ENCODE measurements around the gene DNM2.

DNM2 gene

DNA sequence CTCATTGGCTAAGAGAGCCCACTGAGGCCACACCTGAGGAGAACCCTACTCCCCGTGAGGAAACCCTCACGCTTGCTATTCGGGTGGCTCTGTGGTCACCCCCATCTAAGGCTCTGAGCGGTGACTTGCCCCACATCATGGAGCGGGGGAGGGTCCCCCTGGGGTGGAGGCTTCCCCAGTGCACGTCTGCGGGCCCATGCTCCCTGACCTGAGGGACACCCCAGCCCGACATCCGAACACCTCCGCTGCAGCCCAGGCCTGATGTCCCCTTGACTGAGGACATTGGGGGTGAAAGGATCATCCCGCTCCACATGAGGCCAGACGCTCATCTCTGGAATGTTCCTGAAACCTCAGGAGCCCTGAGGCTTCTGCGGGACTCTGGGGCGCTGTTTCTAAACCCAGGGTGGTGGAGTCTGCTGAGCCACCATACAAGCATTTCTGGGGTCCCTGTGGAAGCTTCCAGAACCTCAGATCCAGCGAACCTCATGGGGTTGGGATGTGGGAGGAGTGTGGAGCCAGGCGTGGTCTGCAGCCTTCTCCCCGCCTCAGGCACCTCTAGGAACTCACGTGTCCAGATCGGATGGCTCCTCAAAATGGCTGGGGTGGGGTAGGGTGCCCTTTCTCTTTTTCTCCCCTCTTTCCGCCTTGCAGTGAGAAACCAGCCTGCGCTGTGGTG lies 98.2 kb downstream of the DNM2 start:
- DNase-seq (ENCODE audit: low read depth): no peak

DNA sequence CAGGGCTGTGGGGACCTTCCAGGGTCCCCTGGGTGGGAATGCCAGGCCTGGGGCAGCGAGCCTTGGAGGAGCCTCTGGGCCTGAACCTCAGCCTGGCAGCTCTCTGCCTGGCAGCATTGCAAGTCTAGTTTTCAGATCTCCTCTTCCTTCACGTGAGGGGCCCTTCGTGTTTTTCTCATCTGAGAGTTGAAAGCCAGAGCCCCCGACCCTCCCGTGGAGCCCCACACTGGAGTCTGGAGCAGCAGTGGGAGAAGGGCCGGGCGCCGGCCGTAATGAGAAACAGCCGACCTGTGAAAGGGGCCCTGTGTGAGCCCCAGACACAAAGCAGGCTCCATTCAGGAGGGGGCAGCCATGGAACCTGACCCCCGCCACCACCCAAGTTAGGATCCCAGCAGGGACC lies 98.8 kb downstream of the DNM2 start:
- no peak for DNase-seq (ENCODE audit: low read depth)

DNA sequence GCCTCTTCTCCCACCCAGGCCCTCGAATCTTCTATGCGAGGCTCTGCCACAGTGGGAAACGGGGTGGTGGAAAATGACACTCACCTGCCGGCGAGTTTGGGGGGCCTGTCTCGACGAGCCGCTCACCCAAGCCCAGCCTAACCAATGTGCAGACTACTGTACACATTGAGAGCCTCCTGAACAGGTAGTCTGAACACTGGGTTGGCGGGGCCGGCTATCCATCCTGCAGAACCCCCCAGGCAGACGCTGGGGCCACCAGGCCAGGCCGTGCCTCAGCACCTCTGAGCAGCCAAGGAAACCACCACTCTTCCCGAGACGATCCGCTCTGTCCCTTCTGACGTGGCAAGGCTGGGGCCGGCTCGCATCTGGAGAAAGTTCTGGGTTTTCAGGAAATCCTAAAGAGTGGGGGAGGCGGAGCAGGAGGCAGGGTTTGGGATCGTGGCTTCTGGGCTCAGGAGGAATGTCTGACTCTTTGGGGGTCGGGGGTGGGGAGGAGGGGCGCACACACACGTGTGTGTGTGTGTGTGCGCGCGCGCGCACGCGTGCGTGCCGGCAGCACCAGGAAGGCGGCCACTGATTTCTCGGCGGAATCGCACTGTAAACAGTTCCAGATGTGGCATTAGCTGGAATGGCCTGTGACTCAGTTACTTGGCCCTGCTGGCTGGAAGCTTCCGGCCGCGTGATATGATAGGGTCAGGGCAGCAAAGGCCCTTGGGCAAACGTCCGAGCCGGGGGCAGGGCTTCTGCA lies 99.6 kb downstream of the DNM2 start:
- no peak for DNase-seq (ENCODE audit: low read depth)

DNA sequence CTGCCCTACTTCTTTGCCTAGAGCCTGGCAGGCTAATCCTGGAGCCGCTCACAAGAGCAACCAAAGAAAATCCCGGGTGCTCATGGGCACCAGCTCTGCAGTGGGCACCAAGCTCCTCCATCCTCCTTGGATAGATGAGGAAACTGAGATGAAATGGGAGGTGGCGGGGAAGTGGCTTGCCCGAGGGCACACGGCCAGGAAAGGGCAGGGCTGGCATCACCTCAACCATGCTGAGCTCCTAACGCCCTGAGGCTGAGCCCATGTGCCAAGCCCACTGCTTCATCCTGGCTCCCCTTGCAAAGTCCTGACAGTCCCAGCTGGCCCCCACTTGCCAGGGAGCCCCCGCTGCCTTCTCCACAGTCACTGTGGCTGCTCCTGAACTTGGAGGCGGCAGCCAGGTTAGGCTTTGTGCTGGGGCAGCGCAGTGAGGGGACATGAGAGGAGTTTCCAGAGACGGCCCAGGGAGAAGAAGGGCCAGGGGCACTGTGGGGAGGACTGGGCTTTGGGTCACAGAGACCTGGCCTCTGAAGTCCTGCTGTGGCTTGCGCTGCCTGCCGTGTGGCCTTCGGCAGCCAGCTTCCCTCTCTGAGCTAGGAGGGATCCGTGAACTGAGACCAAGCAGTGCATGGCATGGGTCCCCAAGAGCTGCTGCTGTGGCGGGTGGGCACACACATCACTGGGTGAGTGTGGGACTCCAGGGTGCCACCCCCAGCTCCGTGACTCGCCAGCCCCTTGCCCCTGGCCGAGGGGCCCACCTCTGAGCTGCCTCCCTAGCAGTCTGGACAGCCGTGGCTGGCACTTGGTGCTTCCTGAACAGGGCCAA lies 100.6 kb downstream of the DNM2 start:
- no peak for DNase-seq (ENCODE audit: low read depth)

DNA sequence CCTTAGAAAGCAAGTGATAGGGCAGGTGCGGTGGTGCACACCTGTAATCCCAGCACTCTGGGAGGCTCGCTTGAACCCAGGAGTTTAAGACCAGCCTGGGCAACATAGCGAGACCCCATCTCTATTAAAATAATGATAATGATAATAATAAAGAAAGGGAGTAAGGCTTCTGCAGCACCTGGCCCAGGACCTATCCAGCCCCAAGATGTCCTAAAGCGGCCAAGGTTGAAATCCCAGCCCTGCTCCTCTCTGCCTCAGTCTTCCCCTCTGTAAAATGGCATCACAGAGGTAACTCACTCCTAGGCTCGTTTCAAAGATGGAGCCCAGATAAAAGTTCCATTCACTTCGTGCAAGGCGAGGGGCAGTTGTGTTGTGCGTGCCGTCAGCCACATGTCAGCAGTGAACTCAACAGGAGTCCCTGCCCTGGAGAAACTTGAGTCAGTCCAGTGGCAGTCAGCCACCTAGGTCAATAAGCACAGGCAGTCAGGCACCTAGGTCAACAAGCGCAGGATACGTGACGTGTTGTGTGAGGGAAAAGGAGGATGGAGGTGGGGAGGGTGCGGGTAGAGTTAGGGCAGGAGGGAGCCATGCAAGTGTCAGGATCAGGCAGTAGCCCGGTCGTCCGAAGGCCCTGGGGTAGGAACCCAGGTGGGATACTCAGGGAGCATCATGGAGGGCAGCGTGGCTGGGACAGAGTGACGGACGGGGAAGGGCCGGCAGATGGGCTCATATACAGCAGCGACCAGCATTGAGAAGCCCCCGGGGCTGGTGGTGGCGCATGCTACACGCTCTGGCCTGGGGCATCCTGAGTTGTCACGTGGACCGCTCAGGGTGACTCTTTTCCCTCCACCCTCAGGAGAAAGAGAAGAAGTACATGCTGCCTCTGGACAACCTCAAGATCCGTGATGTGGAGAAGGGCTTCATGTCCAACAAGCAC lies 101.5 kb downstream of the DNM2 start:
- no peak for DNase-seq (ENCODE audit: low read depth)

DNA sequence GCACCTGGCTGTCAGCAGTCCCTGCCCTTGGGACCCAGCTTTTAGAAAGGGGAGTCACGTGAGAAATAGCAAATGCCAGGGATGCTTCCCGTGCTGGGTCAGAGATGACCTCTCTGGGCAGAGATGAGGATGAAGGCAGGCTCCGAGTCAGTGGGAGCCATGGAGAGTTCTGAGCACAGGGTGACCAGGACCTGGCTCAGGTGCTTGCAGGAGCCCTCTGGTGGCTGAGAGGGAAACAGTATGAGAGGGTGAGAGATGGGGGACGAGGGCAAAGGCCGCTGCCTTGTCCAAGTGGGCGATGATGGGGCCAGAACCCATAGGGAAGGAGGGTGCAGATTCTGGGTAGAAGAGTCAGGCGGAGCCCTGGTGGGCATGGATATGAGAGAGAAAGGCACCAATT lies 102.3 kb downstream of the DNM2 start:
- DNase-seq (ENCODE audit: low read depth): no peak

DNA sequence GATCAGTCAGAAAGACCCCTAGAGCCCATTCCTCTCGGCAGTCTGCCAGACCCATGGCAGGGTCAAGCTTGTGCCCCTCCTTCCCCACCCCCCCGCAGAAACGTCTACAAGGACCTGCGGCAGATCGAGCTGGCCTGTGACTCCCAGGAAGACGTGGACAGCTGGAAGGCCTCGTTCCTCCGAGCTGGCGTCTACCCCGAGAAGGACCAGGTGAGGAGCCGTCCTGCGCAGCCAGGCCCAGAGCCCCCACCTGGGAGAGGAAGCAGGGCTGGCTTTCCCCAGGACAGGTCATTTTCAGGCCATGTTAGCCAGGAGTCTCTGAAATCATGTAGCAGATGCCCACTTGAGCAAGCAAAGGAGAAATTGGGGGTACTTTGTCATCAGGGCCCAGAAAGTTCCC lies 105.8 kb downstream of the DNM2 start:
- DNase-seq (ENCODE audit: low read depth): no peak

DNA sequence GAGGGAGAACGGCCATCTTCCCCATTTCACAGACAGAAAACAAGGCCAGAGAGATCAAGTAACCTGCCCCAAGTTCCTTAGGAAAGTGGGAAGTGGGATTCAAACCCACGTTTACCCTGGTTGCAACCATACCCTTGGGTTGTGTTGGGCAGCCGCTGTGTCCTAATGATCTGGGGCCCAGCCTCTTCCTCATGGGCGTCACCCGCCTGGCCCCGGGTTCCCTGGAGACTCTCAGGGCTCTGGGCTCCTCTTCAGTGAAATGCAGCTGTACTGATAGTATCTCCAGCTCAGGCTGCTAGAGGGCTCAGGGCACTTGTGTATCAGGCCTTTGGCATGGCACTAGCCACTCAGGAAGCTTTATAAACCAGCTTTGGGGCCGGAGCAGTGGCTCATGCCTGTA lies 108.4 kb downstream of the DNM2 start:
- DNase-seq (ENCODE audit: low read depth): no peak

DNA sequence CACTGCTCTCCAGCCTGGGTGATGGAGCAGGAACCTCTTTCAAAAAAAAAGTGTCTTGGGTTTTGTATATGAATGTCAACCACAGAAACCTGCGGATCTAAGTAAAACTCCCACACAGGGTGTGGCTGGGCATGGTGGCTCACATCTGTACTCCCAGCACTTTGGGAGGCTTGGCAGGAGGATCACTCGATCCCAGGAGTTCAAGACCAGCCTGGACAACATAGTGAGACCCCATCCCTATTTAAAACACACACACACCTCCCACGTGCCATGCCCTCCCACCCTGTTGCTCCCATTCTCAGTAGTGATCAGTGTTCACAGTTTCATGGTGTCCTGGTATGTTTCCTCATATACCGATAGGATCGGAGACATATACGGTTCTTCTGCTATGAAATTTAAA lies 109.0 kb downstream of the DNM2 start:
- no peak for DNase-seq (ENCODE audit: low read depth)

DNA sequence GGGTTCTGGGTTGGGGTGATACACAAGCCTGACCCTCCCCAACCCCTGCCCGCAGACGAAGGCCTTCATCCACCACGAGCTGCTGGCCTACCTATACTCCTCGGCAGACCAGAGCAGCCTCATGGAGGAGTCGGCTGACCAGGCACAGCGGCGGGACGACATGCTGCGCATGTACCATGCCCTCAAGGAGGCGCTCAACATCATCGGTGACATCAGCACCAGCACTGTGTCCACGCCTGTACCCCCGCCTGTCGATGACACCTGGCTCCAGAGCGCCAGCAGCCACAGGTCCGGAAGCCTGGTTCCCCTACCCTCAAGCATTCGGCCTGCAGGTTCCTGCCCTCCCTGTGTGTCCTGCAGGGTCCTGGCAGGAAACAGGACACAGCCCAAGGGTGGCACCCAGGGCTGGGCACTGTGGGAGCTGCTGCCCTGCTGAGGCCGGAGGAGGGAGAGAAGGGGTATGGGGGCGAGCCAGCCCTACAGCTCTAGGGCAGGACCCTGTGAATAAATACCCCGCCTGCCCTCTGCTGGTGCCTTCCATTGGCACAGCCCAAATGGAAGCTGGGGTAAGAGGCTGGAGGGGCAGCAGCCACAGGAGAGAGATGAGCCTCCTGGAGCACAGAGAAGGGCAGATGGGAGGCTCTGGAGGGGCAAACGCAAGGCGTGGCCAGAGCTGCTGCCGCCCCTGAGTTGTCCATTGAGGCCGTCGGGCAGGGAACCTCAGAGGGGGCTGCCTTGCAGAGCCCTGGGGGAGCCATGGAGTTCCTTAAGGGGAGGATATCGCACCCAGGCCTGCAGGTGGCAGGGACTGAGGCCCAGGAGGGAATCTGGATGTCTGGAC lies 111.3 kb downstream of the DNM2 start:
- DNase-seq (ENCODE audit: low read depth): no peak

DNA sequence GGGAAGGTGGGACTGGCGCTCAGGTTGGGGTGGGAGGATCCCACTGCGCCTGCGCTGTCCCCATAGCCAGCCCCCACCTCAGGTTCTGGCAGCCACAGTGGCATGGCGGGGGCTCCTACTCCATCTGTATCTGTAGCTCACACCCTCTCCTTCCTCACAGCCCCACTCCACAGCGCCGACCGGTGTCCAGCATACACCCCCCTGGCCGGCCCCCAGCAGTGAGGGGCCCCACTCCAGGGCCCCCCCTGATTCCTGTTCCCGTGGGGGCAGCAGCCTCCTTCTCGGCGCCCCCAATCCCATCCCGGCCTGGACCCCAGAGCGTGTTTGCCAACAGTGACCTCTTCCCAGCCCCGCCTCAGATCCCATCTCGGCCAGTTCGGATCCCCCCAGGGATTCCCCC lies 112.1 kb downstream of the DNM2 start:
- DNase-seq (ENCODE audit: low read depth): no peak

DNA sequence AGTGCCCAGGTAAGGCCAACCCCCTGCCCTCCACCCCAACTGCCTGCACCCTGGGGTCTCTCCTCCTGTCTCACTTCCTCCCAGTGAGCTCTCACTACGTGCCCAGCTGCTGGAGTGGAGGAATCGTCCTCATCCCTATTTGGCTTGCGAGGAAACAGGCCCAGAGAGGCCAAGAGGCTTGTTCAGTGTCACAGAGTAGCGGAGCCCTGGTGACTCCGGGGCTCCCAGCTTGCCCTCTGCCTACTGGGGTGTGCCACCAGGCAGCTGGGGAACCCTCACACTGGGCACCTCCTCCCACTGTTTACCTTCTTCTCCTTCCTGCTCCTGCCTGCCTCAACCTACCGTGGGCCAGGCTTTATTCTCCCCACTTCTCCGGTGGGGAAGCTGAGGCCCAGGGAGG lies 112.5 kb downstream of the DNM2 start:
- DNase-seq (ENCODE audit: low read depth): no peak

DNA sequence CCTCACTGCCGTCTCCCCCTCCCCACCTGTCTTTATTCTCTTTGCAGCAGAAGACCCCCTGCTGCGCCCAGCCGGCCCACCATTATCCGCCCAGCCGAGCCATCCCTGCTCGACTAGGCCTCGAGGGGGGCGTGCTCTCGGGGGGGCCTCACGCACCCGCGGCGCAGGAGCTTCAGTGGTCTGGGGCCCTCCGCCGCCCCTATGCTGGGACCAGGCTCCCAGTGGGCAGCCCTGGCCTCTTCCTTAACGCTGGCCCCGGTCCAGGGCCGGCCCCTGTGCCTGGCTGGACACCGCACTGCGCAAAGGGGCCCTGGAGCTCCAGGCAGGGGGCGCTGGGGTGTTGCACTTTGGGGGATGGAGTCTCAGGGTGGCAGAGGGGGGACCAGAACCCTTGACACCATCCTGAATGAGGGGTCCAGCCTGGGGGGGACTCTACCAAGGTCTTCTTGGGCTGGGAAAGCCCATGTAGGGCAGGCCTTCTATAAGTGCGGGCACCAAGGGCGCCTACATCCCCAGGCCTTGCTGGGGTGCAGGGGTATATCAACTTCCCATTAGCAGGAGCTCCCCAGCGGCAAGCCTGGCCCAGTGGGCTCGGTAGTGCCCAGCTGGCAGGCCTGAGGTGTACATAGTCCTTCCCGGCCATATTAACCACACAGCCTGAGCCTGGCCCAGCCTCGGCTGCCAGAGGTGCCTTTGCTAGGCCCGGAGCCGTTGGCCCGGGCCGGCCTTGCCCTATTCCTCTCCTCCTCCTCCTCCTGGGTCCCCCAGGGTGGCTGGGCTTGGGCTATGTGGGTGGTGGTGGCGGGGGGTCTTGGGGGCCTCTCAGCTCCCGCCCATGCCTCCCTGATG lies 113.3 kb downstream of the DNM2 start:
- DNase-seq (ENCODE audit: low read depth): no peak

DNA sequence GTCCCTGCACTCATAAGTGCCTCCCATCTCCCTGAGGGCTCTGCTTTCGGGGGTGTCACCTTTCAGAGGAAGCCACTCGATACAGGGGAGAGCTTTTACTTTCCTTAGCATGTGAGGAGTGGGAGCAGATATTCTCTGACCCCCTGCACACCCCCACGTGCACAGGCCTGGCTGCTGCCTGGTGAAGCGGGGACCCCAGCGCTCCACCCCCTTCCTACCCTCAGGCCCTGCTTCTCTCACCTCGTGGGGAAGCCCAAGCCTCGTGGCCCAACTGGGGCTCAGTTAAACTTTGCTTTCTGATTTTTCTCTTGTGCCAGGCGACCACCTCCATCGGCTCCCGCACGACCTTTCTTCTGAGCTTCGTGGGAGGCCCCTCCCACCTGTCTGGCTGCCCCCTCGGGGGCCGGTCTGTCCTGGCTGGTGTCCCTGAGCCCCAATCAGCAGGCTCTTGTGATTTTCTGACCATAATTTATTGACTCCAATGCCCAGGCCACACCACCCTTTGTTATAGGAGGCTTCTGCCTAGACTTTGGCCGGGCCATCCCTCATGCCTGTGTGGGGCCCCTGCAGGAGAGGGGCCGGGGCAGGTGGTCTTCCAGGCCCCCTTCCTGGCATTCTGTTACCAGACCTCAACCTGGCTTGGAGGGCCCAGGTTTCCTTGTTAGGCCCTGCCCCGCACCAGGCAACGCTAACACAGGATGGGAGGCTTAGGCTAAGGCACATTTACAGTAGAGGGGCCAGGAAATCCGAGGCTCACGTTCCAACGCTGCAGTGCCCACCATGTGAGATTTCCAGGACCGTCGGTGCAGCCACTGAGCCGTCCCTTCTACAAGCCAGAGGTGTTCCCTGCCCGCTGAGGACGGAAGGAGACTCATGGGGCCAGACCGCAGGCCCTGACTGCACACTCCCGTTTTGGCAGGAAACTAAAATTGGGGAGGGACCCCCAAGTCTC lies 114.4 kb downstream of the DNM2 start:
- DNase-seq (ENCODE audit: low read depth): no peak

DNA sequence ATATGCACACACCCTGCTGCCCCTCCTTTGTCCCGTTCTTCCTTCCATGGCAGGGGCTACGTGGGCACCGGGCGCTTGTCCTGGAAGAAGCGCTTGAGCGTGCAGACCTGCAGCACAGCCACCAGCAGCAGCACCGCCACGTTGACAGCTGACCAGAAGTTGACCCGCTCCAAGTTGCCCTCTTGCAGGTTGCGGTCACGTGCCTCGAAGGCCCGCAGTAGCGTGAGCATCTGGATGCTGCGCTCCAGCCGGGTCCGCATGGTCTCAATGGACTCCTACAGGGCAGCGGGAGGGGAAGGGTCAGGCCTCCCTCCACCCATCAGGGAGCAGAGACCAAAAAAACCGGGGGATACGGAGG lies 115.0 kb downstream of the DNM2 start:
- DNase-seq (ENCODE audit: low read depth): no peak

DNA sequence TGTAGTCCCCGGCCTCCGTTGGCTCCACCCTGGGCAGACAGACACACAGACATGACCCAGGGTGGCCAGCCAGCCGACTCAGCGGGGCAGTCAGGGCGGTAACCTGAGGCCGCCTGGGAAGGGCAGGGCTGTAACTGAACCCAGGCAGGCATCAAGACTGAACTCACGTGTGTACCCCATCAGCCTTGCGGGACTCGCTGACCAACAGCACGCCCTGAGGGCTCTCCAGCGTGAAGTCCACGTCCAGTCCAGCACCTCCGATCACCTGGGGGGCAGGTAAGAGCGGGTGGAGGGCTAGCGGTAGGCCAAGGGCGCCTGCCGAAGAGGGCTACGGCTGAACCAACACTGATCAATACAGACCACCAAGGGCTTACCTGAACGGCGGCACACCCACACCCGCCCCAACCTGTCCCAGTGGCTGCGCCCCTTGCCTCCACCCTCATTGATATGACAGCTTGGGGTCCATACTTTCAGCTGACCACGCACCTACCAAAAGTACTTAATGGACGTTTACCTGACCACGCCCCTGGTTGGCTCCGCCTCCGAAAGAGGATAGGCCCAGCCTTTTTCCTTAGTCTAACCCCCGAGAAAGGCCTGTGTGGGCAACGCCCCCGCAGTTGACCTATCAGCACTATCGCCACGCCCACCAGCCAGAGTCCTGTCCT lies 117.3 kb downstream of the DNM2 start:
- DNase-seq (ENCODE audit: low read depth): no peak

DNA sequence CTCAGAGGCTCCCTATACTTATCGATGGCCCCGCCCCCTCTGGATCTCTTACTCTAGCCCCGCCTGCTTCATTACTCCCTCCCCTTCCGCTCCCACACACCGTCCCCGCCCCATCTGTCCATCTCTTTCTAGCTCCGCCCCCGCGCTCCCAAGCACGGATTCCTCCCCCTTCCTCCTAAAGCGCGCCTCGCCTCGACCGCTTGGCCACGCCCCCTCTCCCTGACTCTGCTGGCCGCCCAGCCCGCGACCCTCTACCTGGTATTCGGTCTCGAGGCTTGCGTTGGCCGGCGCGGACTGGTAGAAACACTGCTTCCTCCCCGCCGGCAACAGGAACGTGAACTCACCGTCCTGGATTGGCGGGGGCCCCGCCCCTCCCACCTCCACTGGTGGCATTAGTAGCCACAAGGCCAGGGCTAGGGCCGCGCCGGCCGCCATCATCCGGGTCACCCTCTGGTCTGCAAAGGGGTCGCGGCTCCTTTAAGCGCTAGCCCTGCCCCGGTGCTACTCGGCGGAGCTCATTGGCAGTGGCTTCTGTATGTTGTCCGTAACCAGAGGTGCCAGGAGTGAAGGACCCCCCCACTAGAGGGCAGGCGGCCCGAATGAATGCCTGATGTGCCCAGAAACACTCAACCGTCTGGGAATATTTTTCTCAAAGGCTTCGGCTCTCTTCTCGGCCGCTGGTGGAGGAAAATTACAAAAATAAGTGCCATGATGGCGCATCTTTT lies 118.0 kb downstream of the DNM2 start, which contains the start of gene TMED1:
TSS of gene TMED1 (minus strand) at position 459 of the 725 bp plus-strand sequence. CDS start at position 438, 21 bp downstream.
- DNase-seq (ENCODE audit: low read depth): peak; percentile 88

Data from stimulated activated CD8-positive, alpha-beta memory T cell treated with anti-CD3 and anti-CD28 coated beads, Interleukin-12 subunit alpha, Interleukin-12 subunit beta, amount 100 ng/mL, for 1 hour (primary cell).